Colon (tissue), 2 donors: ENCODE results near the gene ZNF467.

ENCODE experiments used
- FAIRE-seq: peaks from 2 replicates; lab custom pipeline; 2012; peaks lifted over from hg19 to GRCh38; lab: Jason Lieb, UNC
- donor health status: control.
- donor health status: control.

ZNF467 gene

DNA sequence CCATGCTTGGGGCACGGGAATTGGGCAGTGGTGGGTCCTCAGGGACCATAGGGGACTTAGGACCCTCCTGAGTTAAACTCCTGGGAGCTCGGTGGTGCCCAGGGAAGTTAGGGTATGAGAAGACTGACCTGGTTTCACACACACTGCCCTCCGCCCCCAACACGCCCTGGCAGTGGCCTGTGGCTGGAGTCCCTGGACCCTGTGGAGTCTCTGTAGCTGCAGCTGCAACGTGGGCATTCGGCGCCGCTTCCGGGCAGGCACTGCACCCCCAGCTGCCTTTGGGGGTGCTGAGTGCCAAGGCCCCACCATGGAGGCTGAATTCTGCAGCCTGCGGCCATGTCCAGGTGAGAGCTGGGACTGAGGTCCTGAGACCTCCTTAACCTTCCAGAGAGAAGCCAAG is 34.9 kb upstream of the ZNF467 start:
- no peak for FAIRE-seq

DNA sequence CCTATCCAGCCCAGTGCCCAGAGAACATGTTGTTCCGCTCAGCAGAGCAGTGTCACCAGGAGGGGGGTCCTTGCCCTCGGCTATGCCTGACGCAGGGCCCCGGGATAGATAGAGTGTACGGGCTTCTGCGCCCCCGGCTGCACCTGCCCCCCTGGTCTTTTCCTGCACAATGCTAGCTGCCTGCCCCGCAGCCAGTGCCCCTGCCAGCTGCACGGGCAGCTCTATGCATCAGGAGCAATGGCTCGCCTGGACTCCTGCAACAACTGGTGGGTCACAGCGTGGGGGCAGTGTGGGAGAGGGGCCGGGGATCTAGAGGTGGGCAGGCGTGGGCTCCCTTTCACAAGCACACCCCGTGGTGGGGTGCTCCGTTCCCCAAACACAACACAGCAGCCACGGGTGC is 33.3 kb upstream of the ZNF467 start:
- FAIRE-seq: no peak

DNA sequence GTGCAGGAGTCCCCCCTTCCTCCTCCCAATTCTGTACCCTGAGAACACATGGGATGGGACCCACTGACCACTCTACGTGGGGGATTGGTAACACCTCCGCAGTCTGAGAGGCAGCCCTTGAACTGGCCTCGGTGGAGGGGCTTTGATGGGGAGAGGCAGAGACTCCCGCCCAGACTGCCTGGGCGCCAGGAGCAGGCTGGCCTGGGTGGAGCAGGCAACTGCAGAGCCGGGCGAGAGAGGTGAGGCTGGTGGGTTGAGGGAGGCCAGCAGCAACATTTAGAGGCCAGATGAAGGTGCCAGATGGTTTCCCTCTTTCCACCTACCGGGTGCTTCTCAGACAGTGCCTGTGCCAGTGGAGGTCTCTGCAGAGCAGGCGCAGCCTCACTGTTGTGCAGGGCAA is 30.7 kb upstream of the ZNF467 start:
- no peak for FAIRE-seq

- no peak for FAIRE-seq
Measured at GRCh38 chr7:149803551-149804074, 30.2 kb upstream of the ZNF467 start.

DNA sequence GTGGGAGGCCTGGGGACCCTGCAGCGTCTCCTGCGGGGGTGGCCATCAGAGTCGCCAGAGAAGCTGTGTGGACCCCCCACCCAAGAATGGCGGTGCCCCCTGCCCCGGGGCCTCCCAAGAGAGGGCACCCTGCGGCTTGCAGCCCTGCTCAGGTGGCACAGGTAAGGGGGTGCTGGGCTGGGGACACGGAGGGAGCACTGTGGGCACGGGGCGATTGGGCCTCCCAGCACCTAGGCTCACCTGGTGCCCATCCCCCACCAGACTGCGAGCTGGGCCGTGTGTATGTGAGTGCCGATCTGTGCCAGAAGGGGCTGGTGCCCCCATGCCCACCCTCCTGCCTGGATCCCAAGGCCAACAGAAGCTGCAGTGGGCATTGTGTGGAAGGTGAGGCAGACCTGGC is 29.6 kb upstream of the ZNF467 start:
- FAIRE-seq: no peak

DNA sequence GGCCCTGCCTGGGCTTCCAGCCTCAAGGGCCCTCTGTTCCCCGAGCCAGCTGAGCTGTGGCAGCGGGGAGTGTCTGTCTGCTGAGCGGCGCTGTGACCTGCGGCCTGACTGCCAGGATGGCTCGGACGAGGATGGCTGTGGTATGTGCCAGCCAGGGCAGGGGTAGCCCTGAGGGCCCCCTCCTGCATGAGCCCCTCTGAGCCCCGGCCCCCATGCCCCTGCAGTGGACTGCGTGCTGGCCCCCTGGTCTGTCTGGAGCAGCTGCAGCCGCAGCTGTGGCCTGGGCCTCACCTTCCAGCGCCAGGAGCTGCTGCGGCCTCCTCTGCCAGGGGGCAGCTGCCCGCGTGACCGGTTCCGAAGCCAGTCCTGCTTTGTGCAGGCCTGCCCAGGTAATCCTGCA is 28.4 kb upstream of the ZNF467 start:
- no peak for FAIRE-seq

GRCh38 chr7:149801002-149801566 is 27.7 kb upstream of the ZNF467 start:
- FAIRE-seq: no peak

DNA sequence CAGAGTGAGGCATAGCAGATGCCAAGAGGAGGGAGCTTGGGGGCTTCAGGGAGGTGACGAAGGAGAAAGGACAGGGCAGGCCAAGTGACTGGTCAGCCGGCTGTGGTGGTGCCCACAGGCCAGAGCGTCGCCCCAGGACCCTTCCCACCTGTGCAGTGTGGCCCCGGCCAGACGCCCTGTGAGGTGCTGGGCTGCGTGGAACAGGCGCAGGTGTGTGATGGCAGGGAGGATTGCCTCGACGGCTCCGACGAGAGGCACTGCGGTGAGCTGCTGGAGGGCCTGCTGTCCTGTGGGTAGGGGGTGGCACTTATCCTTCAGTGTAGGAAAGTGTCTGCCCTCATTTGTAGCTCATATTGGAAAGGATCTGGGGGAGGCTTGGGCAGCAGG is 26.8 kb upstream of the ZNF467 start:
- no peak for FAIRE-seq

DNA sequence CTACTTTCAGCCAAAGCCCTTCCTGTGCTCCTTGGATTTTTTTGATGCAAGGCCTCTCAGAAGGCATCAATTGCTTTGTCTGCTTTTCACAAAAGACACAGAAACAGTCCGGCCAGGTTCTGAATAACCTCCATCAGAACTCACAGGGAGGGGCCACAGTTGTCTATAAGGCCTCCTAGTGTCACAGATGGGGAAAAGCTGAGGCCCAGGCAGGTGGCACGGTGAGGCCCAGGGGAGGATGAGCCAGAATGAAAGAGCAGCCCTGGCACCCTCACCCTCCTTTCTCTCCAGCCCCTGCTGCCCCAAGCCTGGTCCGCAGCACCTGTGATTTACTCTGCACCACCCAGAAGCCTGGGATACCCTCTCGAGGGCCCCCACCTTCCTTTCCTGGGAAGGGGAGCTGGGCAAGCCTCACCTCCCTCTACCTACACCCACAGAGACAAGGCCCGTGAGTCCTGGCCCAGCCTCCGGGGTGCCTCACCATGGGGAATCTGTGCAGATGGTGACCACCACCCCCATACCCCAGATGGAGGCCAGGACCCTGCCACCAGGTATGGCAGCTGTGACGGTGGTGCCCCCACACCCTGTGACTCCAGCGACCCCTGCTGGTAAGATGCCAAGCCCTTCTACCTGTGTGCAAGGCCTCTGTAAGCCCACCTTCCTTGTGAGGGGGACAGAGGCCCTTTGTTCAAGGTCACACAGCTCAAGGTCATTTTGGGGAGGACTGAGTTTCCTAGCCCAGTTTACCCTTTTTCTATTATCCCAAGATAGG is 26.2 kb upstream of the ZNF467 start:
- FAIRE-seq: no peak

DNA sequence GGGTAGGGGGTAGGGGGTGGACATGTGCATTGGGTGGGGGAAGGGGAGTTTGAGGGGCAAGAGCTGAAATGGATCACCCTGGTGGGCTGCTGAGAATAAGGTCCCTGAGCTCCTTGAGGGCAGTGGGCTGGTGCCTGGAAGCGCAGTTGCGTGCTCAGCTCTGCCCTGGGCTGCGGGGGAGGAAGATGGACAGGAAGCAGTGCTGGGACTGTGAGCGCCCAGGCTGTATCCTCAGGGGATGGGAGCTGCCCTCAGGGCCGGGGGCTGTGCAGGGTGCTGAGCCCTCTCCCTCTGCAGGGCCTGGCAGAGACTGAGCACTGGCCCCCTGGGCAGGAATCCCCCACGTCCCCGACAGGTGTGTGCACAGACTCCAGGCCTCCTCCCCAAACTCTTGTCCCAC is 24.4 kb upstream of the ZNF467 start:
- no peak for FAIRE-seq

- no peak for FAIRE-seq
Measured at GRCh38 chr7:149796287-149796860, 23.0 kb upstream of the ZNF467 start.

DNA sequence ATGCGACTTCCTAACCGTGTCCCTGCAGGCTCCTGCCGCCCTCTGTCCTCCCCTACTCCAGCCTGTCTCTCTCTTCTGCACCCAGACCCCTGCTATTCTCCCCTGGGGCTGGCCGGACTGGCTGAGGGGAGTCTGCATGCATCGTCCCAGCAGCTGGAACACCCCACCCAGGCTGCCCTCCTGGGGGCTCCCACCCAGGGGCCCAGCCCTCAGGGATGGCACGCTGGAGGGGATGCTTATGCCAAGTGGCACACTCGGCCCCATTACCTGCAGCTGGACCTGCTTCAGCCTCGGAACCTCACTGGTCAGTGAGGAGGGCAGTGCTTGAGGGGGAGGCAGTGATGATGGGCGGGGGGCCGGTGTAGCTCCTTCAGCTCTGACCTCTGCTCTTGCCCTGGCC is 21.7 kb upstream of the ZNF467 start:
- no peak for FAIRE-seq

GRCh38 chr7:149794661-149795060 is 21.3 kb upstream of the ZNF467 start:
- FAIRE-seq: no peak

GRCh38 chr7:149793261-149793660 is 19.9 kb upstream of the ZNF467 start:
- FAIRE-seq: no peak

DNA sequence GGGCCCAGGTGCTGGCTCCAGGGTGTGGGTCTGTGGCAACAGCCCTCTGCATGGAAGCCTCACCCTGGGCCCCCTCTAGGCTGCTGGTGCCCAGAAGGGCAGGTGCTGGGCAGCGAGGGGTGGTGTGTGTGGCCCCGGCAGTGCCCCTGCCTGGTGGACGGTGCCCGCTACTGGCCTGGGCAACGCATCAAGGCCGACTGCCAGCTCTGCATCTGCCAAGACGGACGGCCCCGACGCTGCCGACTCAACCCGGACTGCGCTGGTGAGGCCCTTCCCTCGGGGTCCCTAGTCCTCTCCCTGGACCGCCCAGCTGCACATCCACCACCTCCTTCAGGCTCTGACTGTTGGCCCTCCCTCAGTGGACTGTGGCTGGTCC is 18.8 kb upstream of the ZNF467 start:
- FAIRE-seq: no peak

- FAIRE-seq: no peak
Measured at GRCh38 chr7:149791411-149792219, 18.2 kb upstream of the ZNF467 start.

DNA sequence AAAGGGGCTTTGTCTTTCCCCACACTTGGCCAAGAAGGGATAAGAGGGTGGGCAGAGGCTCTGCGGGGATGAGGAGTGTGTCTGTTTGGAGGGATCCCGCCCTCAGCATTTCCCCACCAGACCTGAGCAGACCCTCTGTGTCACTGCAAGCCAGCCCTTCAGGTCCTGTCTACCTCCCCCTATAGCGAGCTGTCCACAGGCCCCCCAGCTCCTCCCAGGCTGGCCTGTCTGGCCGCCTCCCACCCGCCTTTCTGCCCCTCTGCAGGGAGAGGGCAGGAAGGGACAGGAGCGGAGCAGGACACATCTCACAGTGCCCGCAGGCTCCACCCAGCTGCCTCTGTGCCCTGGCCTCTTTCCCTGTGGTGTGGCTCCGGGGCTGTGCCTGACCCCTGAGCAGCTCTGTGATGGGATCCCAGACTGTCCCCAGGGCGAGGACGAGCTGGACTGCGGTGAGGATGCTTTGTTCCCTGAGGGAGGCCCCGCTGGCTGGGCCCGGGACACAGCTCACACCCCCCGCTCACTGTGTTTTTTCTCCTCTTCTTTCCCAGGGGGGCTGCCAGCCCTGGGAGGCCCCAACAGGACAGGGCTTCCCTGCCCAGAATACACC is 17.5 kb upstream of the ZNF467 start:
- no peak for FAIRE-seq

GRCh38 chr7:149790146-149790548 is 16.8 kb upstream of the ZNF467 start:
- no peak for FAIRE-seq

- no peak for FAIRE-seq
Measured at GRCh38 chr7:149789101-149789500, 15.7 kb upstream of the ZNF467 start.

- FAIRE-seq: no peak
Measured at GRCh38 chr7:149788300-149788851, 15.0 kb upstream of the ZNF467 start.

GRCh38 chr7:149787428-149788299 is 14.3 kb upstream of the ZNF467 start:
- no peak for FAIRE-seq
